Smooth muscle cell (in vitro differentiated cells): ENCODE data around the gene SLC27A5. TPM values are rescaled to one million over a fixed set of nuclear protein-coding genes. Genes with fewer than 3 reads are reported as not detected.

Experiments
- DNase-seq: peaks from one replicate; lab custom pipeline; 2025; ENCODE audit not compliant: unreplicated experiment; lab: John Stamatoyannopoulos, UW
- H2AFZ ChIP-seq: fragments of 200-600 bp; sonication (generic); 2 replicates; pipeline ENCODE4 v1.6.0; 2016; ENCODE audit warnings: antibody characterized with exemption, low read depth, mild to moderate bottlenecking
- H3F3A ChIP-seq: fragments of 200-600 bp; sonication (generic); 2 replicates; pipeline ENCODE4 v1.6.0; 2017; ENCODE audit warnings: antibody characterized with exemption, low read depth
- H3K27ac ChIP-seq: fragments of 200-600 bp; sonication (generic); 2 replicates; pipeline ENCODE4 v1.5.1; 2016; ENCODE audit warnings: low read depth, mild to moderate bottlenecking
- H3K27me3 ChIP-seq: fragments of 200-600 bp; sonication (generic); 2 replicates; pipeline ENCODE4 v1.6.1; 2016; ENCODE audit warnings: low read depth, mild to moderate bottlenecking
- H3K36me3 ChIP-seq: fragments of 200-600 bp; sonication (generic); 2 replicates; pipeline ENCODE4 v1.5.1; 2016; ENCODE audit warnings: low read depth
- H3K4me1 ChIP-seq: fragments of 200-600 bp; sonication (generic); 2 replicates; pipeline ENCODE4 v1.5.1; 2016; ENCODE audit warnings: low read depth
- H3K4me2 ChIP-seq: fragments of 200-600 bp; sonication (generic); 2 replicates; pipeline ENCODE4 v1.6.0; 2016; ENCODE audit warnings: mild to moderate bottlenecking
- H3K4me3 ChIP-seq: fragments of 200-600 bp; sonication (generic); 2 replicates; pipeline ENCODE4 v1.5.1; 2016; ENCODE audit warnings: mild to moderate bottlenecking
- H3K79me2 ChIP-seq: fragments of 200-600 bp; sonication (generic); 2 replicates; pipeline ENCODE4 v1.6.0; 2016; ENCODE audit warnings: low read depth, mild to moderate bottlenecking
- H3K9ac ChIP-seq: fragments of 200-600 bp; sonication (generic); 2 replicates; pipeline ENCODE4 v1.6.0; 2016; ENCODE audit warnings: low read depth
- H3K9me3 ChIP-seq: fragments of 200-600 bp; sonication (generic); replicated peaks from 2 replicates; pipeline ENCODE4 v1.5.1; 2016; ENCODE audit warnings: low read depth
- H4K20me1 ChIP-seq: fragments of 200-600 bp; sonication (generic); 2 replicates; pipeline ENCODE4 v1.6.0; 2016; ENCODE audit warnings: low read depth
- CTCF ChIP-seq: fragments of 200-600 bp; sonication (generic); IDR thresholded peaks from 2 replicates; pipeline ENCODE4 v1.5.1; 2017; ENCODE audit warnings: borderline replicate concordance, mild to moderate bottlenecking, antibody characterized with exemption; ENCODE audit not compliant: insufficient read depth, poor library complexity, severe bottlenecking
- WGBS: methylation state at CpG from one replicate; pipeline ENCODE4 v1.1.7; 2016; ENCODE audit warnings: low lambda C conversion rate; 5-methylcytosine and 5-hydroxymethylcytosine counted together
- polyA plus RNA-seq: library from polyadenylated mRNA; unstranded; fragments of >200 nt; fragmentation: Nextera tagmentation; extraction: Ambion mirVana; gene quantifications from 2 replicates; pipeline ENCODE4 v1.2.1, GENCODE V29; 2016
- total RNA-seq: library from RNA; depleted of rRNA; stranded (reverse); fragments of >200 nt; gene quantifications from 2 replicates; pipeline ENCODE4 v1.2.3, GENCODE V29; 2014

Gene SLC27A5
- total and polyA plus RNA-seq, 2 experiments from 2014 or later = 6.6 to 7.5 TPM

- Histone ChIP-seq H3K4me2 (peak overlapping the region; percentile 86), H3F3A (no peaks in the 10 kb centered on the region), H3K36me3 (no peaks in the 10 kb centered on the region), H4K20me1 (no peaks in the 10 kb centered on the region), H3K9ac (peak overlapping the region; percentile 51), H3K4me3 (peak overlapping the region; percentile 59), H3K9me3 (no peaks in the 10 kb centered on the region), H3K4me1 (peaks cover 4% of the 10 kb centered on the region), H3K27ac (peak overlapping the region; percentile 46), H3K27me3 (no peaks in the 10 kb centered on the region), H3K79me2 (no peaks in the 10 kb centered on the region), H2AFZ (peak overlapping the region; percentile 63)
- peak; percentile 97 for DNase-seq
- WGBS = 3% methylated on average over 48 of the region's 60 CpGs
- peak; percentile 42 for TF ChIP-seq CTCF
These were observed 12.5 kb downstream of the SLC27A5 start for GRCh38 chr19:58499021-58499927.

GRCh38 chr19:58498316-58499020 lies 13.3 kb downstream of the SLC27A5 start:
- Histone ChIP-seq H3F3A (no peaks in the 10 kb centered on the region), H3K4me3 (peak overlapping the region; percentile 59), H4K20me1 (no peaks in the 10 kb centered on the region), H3K4me1 (peaks cover 4% of the 10 kb centered on the region), H3K79me2 (no peaks in the 10 kb centered on the region), H3K27me3 (no peaks in the 10 kb centered on the region), H3K9me3 (no peaks in the 10 kb centered on the region), H2AFZ (peak overlapping the region; percentile 35), H3K27ac (no peak overlapping the region), H3K4me2 (peak overlapping the region; percentile 86), H3K36me3 (no peaks in the 10 kb centered on the region), H3K9ac (no peak overlapping the region)
- DNase-seq = no peak
- no peak for TF ChIP-seq CTCF
- WGBS = 59% methylated on average over 21 of the region's 22 CpGs

GRCh38 chr19:58497634-58498170 lies 14.1 kb downstream of the SLC27A5 start:
- Histone ChIP-seq H3K4me3 (no peak overlapping the region), H4K20me1 (no peaks in the 10 kb centered on the region), H3K9ac (no peak overlapping the region), H3K79me2 (no peaks in the 10 kb centered on the region), H3K9me3 (no peaks in the 10 kb centered on the region), H3K27me3 (no peaks in the 10 kb centered on the region), H2AFZ (no peak overlapping the region), H3K4me2 (no peak overlapping the region), H3K27ac (no peak overlapping the region), H3F3A (no peaks in the 10 kb centered on the region), H3K4me1 (peaks cover 4% of the 10 kb centered on the region), H3K36me3 (no peaks in the 10 kb centered on the region)
- WGBS = 95% methylated on average over 8 of the region's 8 CpGs
- TF ChIP-seq CTCF = no peak
- DNase-seq = no peak
